IMR-90 (cell line): ENCODE results near the gene ADAMTSL5. TPM values are rescaled to one million over a fixed set of nuclear protein-coding genes. Genes with fewer than 3 reads are reported as not detected.

ENCODE experiments used
- ATAC-seq: fragments of 200-7000 bp; cut with Tn5 transposase; 2 replicates; pipeline ENCODE4 v1.9.1; 2020; ENCODE audit warnings: low read depth, mild to moderate bottlenecking, moderate library complexity
- BruUV-seq: library from RNA; stranded (reverse); fragments of 400-500 nt; replicated peaks from 2 replicates; lab custom pipeline; 2021; lab: Mats Ljungman, UMichigan
- CTCF ChIA-PET: fragments of 300-600 bp; formaldehyde crosslinking; extraction: SDS; loops from one replicate; lab custom pipeline; 2021; ENCODE audit warnings: antibody characterized with exemption; lab: Yijun Ruan, JAX
- POLR2A ChIA-PET: fragments of 300-600 bp; sonication (Branson Sonifier 250); formaldehyde crosslinking; loops from one replicate; lab custom pipeline; 2022; ENCODE audit warnings: antibody characterized with exemption; ENCODE audit not compliant: unreplicated experiment; lab: Charles Lee
- DNase-seq: peaks from one replicate; pipeline ENCODE4 v3.0.0; 2013
- H2AFZ ChIP-seq: replicated peaks from 2 replicates; pipeline ENCODE3; 2013; ENCODE audit warnings: low read length, mild to moderate bottlenecking; ENCODE audit not compliant: poor library complexity
- H2AK5ac ChIP-seq: 2 replicates; pipeline ENCODE4 v1.6.1; 2013; ENCODE audit warnings: low read depth, low read length, inconsistent platforms
- H2AK9ac ChIP-seq: replicated peaks from 2 replicates; pipeline ENCODE3; 2013; ENCODE audit warnings: mild to moderate bottlenecking, low read depth, low read length, moderate library complexity; ENCODE audit not compliant: poor library complexity
- H2BK120ac ChIP-seq: 2 replicates; pipeline ENCODE4 v1.6.1; 2013; ENCODE audit warnings: low read depth, low read length, inconsistent platforms
- H2BK15ac ChIP-seq: 3 replicates; pipeline ENCODE4 v1.6.1; 2013; ENCODE audit warnings: low read depth, low read length, inconsistent platforms
- H2BK20ac ChIP-seq: 2 replicates; pipeline ENCODE4 v1.6.1; 2013; ENCODE audit warnings: low read depth, mild to moderate bottlenecking, inconsistent platforms, low read length, moderate library complexity
- H2BK5ac ChIP-seq: 2 replicates; pipeline ENCODE4 v1.6.1; 2013; ENCODE audit warnings: mild to moderate bottlenecking, low read depth, low read length, inconsistent platforms; ENCODE audit not compliant: poor library complexity, severe bottlenecking
- H3K14ac ChIP-seq: replicated peaks from 2 replicates; pipeline ENCODE4 v1.6.1; 2013; ENCODE audit warnings: low read depth, low read length, inconsistent platforms
- H3K18ac ChIP-seq: 2 replicates; pipeline ENCODE4 v1.6.1; 2013; ENCODE audit warnings: low read depth, low read length, control low read depth
- H3K23ac ChIP-seq: 2 replicates; pipeline ENCODE4 v1.6.1; 2013; ENCODE audit warnings: low read depth, low read length, inconsistent platforms
- H3K27ac ChIP-seq: 2 replicates; pipeline ENCODE4 v1.5.1; 2013; ENCODE audit warnings: mild to moderate bottlenecking, control low read depth, low read length; ENCODE audit not compliant: insufficient read depth
- H3K27me3 ChIP-seq: 2 replicates; pipeline ENCODE4 v1.6.1; 2013; ENCODE audit warnings: low read length; ENCODE audit not compliant: control insufficient read depth, insufficient read depth
- H3K36me3 ChIP-seq: 2 replicates; pipeline ENCODE4 v1.6.1; 2013; ENCODE audit warnings: low read length, mixed read lengths; ENCODE audit not compliant: control insufficient read depth, insufficient read depth
- H3K4ac ChIP-seq: 2 replicates; pipeline ENCODE4 v1.6.1; 2013; ENCODE audit warnings: low read depth, low read length, inconsistent platforms
- H3K4me1 ChIP-seq: 2 replicates; pipeline ENCODE4 v1.6.1; 2013; ENCODE audit warnings: low read length, mixed read lengths; ENCODE audit not compliant: control insufficient read depth, insufficient read depth
- H3K4me2 ChIP-seq: 2 replicates; pipeline ENCODE4 v1.6.1; 2013; ENCODE audit warnings: low read depth, mild to moderate bottlenecking, control low read depth, low read length, moderate library complexity
- H3K4me3 ChIP-seq: 2 replicates; pipeline ENCODE4 v1.5.1; 2013; ENCODE audit warnings: low read depth, mild to moderate bottlenecking, control low read depth, low read length, moderate library complexity; ENCODE audit not compliant: insufficient read depth
- H3K56ac ChIP-seq: 2 replicates; pipeline ENCODE4 v1.6.1; 2013; ENCODE audit warnings: low read length, inconsistent platforms; ENCODE audit not compliant: insufficient read depth; ENCODE audit errors: extremely low read depth
- H3K79me1 ChIP-seq, 2 experiments: 2 replicates each; pipeline ENCODE4 v1.6.1; 2013; ENCODE audit warnings: low read length in 2 of 2, inconsistent platforms in 1 of 2, low read depth in 1 of 2
- H3K9ac ChIP-seq: 2 replicates; pipeline ENCODE4 v1.6.1; 2013; ENCODE audit warnings: low read depth, low read length, control low read depth
- H3K9me1 ChIP-seq: 2 replicates; pipeline ENCODE4 v1.6.1; 2013; ENCODE audit warnings: low read length, inconsistent platforms; ENCODE audit not compliant: insufficient read depth
- H3K9me3 ChIP-seq: 2 replicates; pipeline ENCODE4 v1.6.1; 2013; ENCODE audit warnings: low read length; ENCODE audit not compliant: control insufficient read depth, insufficient read depth
- H4K20me1 ChIP-seq: 2 replicates; pipeline ENCODE4 v1.6.1; 2013; ENCODE audit warnings: low read length, inconsistent platforms; ENCODE audit not compliant: insufficient read depth
- H4K5ac ChIP-seq: 2 replicates; pipeline ENCODE4 v1.6.1; 2013; ENCODE audit warnings: mild to moderate bottlenecking, low read depth, low read length, control low read depth
- H4K8ac ChIP-seq, 2 experiments: 2 replicates each; pipeline ENCODE4 v1.6.1; 2013; ENCODE audit warnings: low read depth in 2 of 2, low read length in 2 of 2, control low read depth in 1 of 2, inconsistent platforms in 1 of 2
- H4K91ac ChIP-seq: 2 replicates; pipeline ENCODE4 v1.6.1; 2013; ENCODE audit warnings: low read depth, low read length, inconsistent platforms; ENCODE audit not compliant: insufficient read depth
- BHLHE40 ChIP-seq: fragments of 150-350 bp; IDR thresholded peaks from 2 replicates; pipeline ENCODE4 v1.6.1; 2016; ENCODE audit warnings: mild to moderate bottlenecking, low read depth, low read length
- MAZ ChIP-seq: IDR thresholded peaks from 2 replicates; pipeline ENCODE4 v1.6.1; 2012; ENCODE audit warnings: low read depth, mild to moderate bottlenecking, low read length, improper control_type of control experiment, moderate library complexity, borderline replicate concordance
- MXI1 ChIP-seq: IDR thresholded peaks from 2 replicates; pipeline ENCODE4 v1.6.1; 2012; ENCODE audit warnings: low read depth, mild to moderate bottlenecking, low read length, moderate library complexity, borderline replicate concordance
- NFE2L2 ChIP-seq: fragments of 150-350 bp; IDR thresholded peaks from 2 replicates; pipeline ENCODE4 v1.6.1; 2016; ENCODE audit warnings: low read depth, mild to moderate bottlenecking, low read length
- POLR2A ChIP-seq: IDR thresholded peaks from 2 replicates; pipeline ENCODE4 v1.6.1; 2012; ENCODE audit warnings: mild to moderate bottlenecking, low read depth, low read length
- RCOR1 ChIP-seq: IDR thresholded peaks from 2 replicates; pipeline ENCODE4 v1.6.1; 2012; ENCODE audit warnings: mild to moderate bottlenecking, low read length, improper control_type of control experiment; ENCODE audit not compliant: insufficient replicate concordance
- RFX5 ChIP-seq: IDR thresholded peaks from 2 replicates; pipeline ENCODE4 v1.8.0; 2012; ENCODE audit warnings: low read depth, mild to moderate bottlenecking, low read length, moderate library complexity
- SMC3 ChIP-seq: fragments of 150-350 bp; IDR thresholded peaks from 2 replicates; pipeline ENCODE4 v1.6.1; 2016; ENCODE audit warnings: low read depth, mild to moderate bottlenecking, antibody characterized with exemption, low read length, moderate library complexity
- WGBS, 2 experiments: methylation state at CpG; one replicate each; pipeline versions ENCODE4 v1.1.5 to v1.1.7; 2013; ENCODE audit warnings: missing lambda C conversion rate in 2 of 2; ENCODE audit not compliant: insufficient read length in 1 of 2; ENCODE audit errors: extremely low coverage in 2 of 2; 5-methylcytosine and 5-hydroxymethylcytosine counted together
- dilution Hi-C: fragments of 300-500 bp; cut with HindIII; formaldehyde crosslinking; loops from one replicate; pipeline ENCODE4 v1.14.3; 2018; ENCODE audit warnings: low sequenced_read_pairs; ENCODE audit not compliant: unreplicated experiment
- in situ Hi-C: fragments of 300-500 bp; cut with MboI; formaldehyde crosslinking; loops from 3 replicates; pipeline ENCODE4 v1.14.3; 2019; ENCODE audit warnings: low sequenced_read_pairs, inconsistent platforms, mixed read lengths
- intact Hi-C: fragments of 100-400 bp; cut with micrococcal nuclease; formaldehyde crosslinking; loops from 2 replicates; pipeline ENCODE4 v1.10.0; 2022
- polyA plus RNA-seq, 3 experiments: library from polyadenylated mRNA; depleted of rRNA; stranded (reverse); fragments of >200 nt; gene quantifications; 2 replicates each; pipeline ENCODE4 v1.2.3, GENCODE V29; 2012; ENCODE audit warnings: low replicate concordance in 1 of 3
- total RNA-seq: library from RNA; depleted of rRNA; stranded (reverse); fragments of >200 nt; gene quantifications from 2 replicates; pipeline ENCODE4 v1.2.3, GENCODE V29; 2012
- TF ChIP-seq, protein P1 (sequence below): conservative IDR thresholded peaks from 2 replicates; pipeline ENCODE4 v1.5.1; 2012; ENCODE audit warnings: mild to moderate bottlenecking, low read depth, low read length, improper control_type of control experiment
- TF ChIP-seq, protein P2 (sequence below): fragments of 150-350 bp; IDR thresholded peaks from 2 replicates; pipeline ENCODE4 v1.6.1; 2017; ENCODE audit warnings: mild to moderate bottlenecking, antibody characterized with exemption, low read length, low read depth

Gene ADAMTSL5
- total and polyA plus RNA-seq, 2 of the 4 experiments (the other 2 are of a cell fraction) = 0.90 to 10.8 TPM

DNA sequence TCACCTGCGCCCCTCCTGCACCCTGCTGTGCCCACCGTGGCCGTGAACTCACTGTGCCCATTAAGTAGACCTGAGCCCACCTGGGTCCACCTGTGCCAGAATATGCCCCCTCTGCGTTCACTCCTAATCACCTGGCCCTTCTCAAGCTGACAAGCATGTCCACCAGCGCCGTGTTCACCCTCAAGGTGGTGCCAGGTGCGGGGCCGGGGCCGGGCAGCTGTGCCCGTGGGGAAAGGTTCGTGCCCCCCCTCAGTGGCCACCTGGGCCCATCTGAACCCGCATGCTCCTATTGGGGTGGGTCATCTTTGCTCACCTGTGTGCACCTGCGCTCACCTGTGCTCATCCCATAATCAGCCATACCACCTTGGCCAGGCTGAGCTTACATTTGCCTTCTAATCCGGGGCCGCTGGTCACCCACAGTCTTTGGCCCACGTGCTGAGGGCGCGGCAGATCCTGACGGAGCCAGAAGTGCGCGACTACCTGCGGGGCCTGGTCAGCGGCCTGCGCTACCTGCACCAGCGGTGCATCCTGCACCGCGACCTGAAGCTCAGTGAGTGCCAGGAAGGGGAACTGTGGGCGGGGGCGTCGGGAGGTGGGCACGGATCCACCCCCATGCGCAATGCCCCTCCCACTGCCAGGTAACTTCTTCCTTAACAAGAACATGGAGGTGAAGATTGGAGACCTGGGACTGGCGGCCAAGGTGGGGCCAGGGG lies 13.4 kb upstream of the ADAMTSL5 start:
- no peak overlapping the region for H2AK5ac ChIP-seq
- ChIA-PET POLR2A (no interaction called here), CTCF (no interaction called here)
- no peak overlapping the region for H4K5ac ChIP-seq
- in situ Hi-C loops = loop anchor here (25.0 kb wide), 1 partner anchor 261 kb away; no protein-coding TSS in a partner anchor
- H3K18ac ChIP-seq = no peak overlapping the region
- H3K9me3 ChIP-seq = no peaks in the 10 kb centered on the region
- ATAC-seq (no peak), DNase-seq (no peak)
- intact Hi-C loops = no loop called here
- H4K91ac ChIP-seq = no peak overlapping the region
- TF ChIP-seq, protein P1, sequence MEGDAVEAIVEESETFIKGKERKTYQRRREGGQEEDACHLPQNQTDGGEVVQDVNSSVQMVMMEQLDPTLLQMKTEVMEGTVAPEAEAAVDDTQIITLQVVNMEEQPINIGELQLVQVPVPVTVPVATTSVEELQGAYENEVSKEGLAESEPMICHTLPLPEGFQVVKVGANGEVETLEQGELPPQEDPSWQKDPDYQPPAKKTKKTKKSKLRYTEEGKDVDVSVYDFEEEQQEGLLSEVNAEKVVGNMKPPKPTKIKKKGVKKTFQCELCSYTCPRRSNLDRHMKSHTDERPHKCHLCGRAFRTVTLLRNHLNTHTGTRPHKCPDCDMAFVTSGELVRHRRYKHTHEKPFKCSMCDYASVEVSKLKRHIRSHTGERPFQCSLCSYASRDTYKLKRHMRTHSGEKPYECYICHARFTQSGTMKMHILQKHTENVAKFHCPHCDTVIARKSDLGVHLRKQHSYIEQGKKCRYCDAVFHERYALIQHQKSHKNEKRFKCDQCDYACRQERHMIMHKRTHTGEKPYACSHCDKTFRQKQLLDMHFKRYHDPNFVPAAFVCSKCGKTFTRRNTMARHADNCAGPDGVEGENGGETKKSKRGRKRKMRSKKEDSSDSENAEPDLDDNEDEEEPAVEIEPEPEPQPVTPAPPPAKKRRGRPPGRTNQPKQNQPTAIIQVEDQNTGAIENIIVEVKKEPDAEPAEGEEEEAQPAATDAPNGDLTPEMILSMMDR = no peak
- TF ChIP-seq SMC3 (no peak), POLR2A (no peak), RFX5 (no peak), MAZ (no peak), BHLHE40 (no peak), NFE2L2 (no peak), RCOR1 (no peak), MXI1 (no peak)
- TF ChIP-seq, protein P2, sequence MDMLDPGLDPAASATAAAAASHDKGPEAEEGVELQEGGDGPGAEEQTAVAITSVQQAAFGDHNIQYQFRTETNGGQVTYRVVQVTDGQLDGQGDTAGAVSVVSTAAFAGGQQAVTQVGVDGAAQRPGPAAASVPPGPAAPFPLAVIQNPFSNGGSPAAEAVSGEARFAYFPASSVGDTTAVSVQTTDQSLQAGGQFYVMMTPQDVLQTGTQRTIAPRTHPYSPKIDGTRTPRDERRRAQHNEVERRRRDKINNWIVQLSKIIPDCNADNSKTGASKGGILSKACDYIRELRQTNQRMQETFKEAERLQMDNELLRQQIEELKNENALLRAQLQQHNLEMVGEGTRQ = no peak
- no peak overlapping the region for H3K9ac ChIP-seq
- no peak overlapping the region for H3K4ac ChIP-seq
- H3K4me1 ChIP-seq = no peaks in the 10 kb centered on the region; the same call in 1 of the 2 replicates
- dilution Hi-C loops = no loop called here
- no peaks in the 10 kb centered on the region for H3K36me3 ChIP-seq
- H3K14ac ChIP-seq = no peak overlapping the region
- H3K4me3 ChIP-seq = no peak overlapping the region
- H2BK5ac ChIP-seq = no peak overlapping the region
- H2AK9ac ChIP-seq = no peak overlapping the region
- H2BK120ac ChIP-seq = no peak overlapping the region
- no peak overlapping the region for H4K8ac ChIP-seq
- WGBS, 2 experiments = 72% methylated on average over 13 of the region's 33 CpGs; no CpG with 5 or more reads in 1 of the 2 experiments
- H4K20me1 ChIP-seq = peaks cover 7% of the 10 kb centered on the region; the same call in 1 of the 2 replicates
- no peak overlapping the region for H3K4me2 ChIP-seq
- no peak overlapping the region for H3K56ac ChIP-seq
- peaks cover 38% of the 10 kb centered on the region for H3K27me3 ChIP-seq
- no peaks in the 10 kb centered on the region for H3K79me1 ChIP-seq
- H3K9me1 ChIP-seq = peaks cover 4% of the 10 kb centered on the region; the same call in 1 of the 2 replicates
- peak overlapping the region; percentile 21 for H2AFZ ChIP-seq
- H3K27ac ChIP-seq = no peak overlapping the region
- H2BK20ac ChIP-seq = no peak overlapping the region
- H3K23ac ChIP-seq = no peak overlapping the region
- no peak overlapping the region for H2BK15ac ChIP-seq
- BruUV-seq = no TSS peak
